Activated CD8-positive, alpha-beta T cell treated with anti-CD3 and anti-CD28 coated beads for 36 hours (primary cell): ENCODE measurements around the gene ANKRD13D. TPM values are rescaled to one million over a fixed set of nuclear protein-coding genes. Genes with fewer than 3 reads are reported as not detected.

Source experiments
- ATAC-seq: fragments of 200-7000 bp; cut with Tn5 transposase; one replicate; pipeline ENCODE4 v1.10.0; 2021; ENCODE audit warnings: mild to moderate bottlenecking, moderate library complexity
- CTCF ChIA-PET: fragments of 350-600 bp; sonication (Branson Sonifier 250); formaldehyde crosslinking; loops from one replicate; lab custom pipeline; 2021; ENCODE audit warnings: antibody characterized with exemption; lab: Charles Lee
- POLR2A ChIA-PET: fragments of 350-600 bp; sonication (Branson Sonifier 250); formaldehyde crosslinking; loops from one replicate; lab custom pipeline; 2021; ENCODE audit warnings: antibody characterized with exemption; lab: Charles Lee
- DNase-seq: peaks from one replicate; pipeline ENCODE4 v3.0.0-alpha.2; 2020
- H3K27ac Mint-ChIP-seq: one replicate; pipeline ENCODE4 v1.8.0; 2021; ENCODE audit warnings: mild to moderate bottlenecking, mixed read lengths
- H3K27me3 Mint-ChIP-seq: one replicate; pipeline ENCODE4 v1.8.0; 2021; ENCODE audit warnings: mixed read lengths
- H3K36me3 Mint-ChIP-seq: one replicate; pipeline ENCODE4 v1.8.0; 2021; ENCODE audit warnings: low read depth, mixed read lengths
- H3K4me1 Mint-ChIP-seq: one replicate; pipeline ENCODE4 v1.8.0; 2021; ENCODE audit warnings: low read depth, mixed read lengths
- H3K4me3 Mint-ChIP-seq: one replicate; pipeline ENCODE4 v1.8.0; 2021; ENCODE audit warnings: mild to moderate bottlenecking, moderate library complexity, mixed read lengths
- H3K9me3 Mint-ChIP-seq: one replicate; pipeline ENCODE4 v1.8.0; 2021; ENCODE audit warnings: mixed read lengths
- CTCF ChIP-seq: fragments of 200-600 bp; IDR thresholded peaks from one replicate; pipeline ENCODE4 v1.8.0; 2022; ENCODE audit warnings: antibody characterized with exemption, mild to moderate bottlenecking
- intact Hi-C: fragments of 100-400 bp; cut with micrococcal nuclease; formaldehyde crosslinking; loops from one replicate; pipeline ENCODE4 v1.10.0; 2022
- total RNA-seq, 2 experiments: library from RNA; stranded (reverse); gene quantifications; one replicate each; pipeline ENCODE4 v1.2.3, GENCODE V29; 2021

The ANKRD13D gene
- total RNA-seq, 2 experiments from 2014 or later, result 75.4 to 78.7 TPM

GRCh38 chr11:67287355-67288197 lies 1.5 kb upstream of the ANKRD13D start:
- Mint-ChIP-seq H3K36me3 (peaks cover 55% of the 10 kb centered on the region), H3K9me3 (no peaks in the 10 kb centered on the region), H3K27me3 (no peaks in the 10 kb centered on the region), H3K4me3 (peak overlapping the region; percentile 72), H3K4me1 (peaks cover 52% of the 10 kb centered on the region), H3K27ac (peak overlapping the region; percentile 99)
- ChIA-PET POLR2A (interaction anchor here (0.9 to 9.2 kb wide), 12 partner anchors 9 to 149 kb away, joined by 3 to 308 read pairs (median 7); partner anchors contain the start of genes GRK2, PTPRCAP, RAD9A and SSH3), CTCF (interaction anchor here (0.8 to 4.9 kb wide), 9 partner anchors 11 to 117 kb away, joined by 3 to 55 read pairs (median 4); partner anchors contain the start of gene TBC1D10C)
- no peak for TF ChIP-seq CTCF
- peak; percentile 64 for DNase-seq
- intact Hi-C loops, result loop anchor here (2.0 kb wide), 1 partner anchor 17 kb away; no protein-coding TSS in a partner anchor
- peak; percentile 14 for ATAC-seq

- no peak for TF ChIP-seq CTCF
- Mint-ChIP-seq H3K27ac (peak overlapping the region; percentile 99), H3K36me3 (peaks cover 55% of the 10 kb centered on the region), H3K4me1 (peaks cover 56% of the 10 kb centered on the region), H3K27me3 (no peaks in the 10 kb centered on the region), H3K9me3 (no peaks in the 10 kb centered on the region), H3K4me3 (peak overlapping the region; percentile 72)
- no peak for DNase-seq
- ATAC-seq, result peak; percentile 12
- ChIA-PET POLR2A (interaction anchor here (0.6 to 9.2 kb wide), 13 partner anchors 9 to 149 kb away, joined by 3 to 308 read pairs (median 7); partner anchors contain the start of genes GRK2, PTPRCAP, RAD9A and SSH3), CTCF (interaction anchor here (0.8 to 4.9 kb wide), 10 partner anchors 12 to 116 kb away, joined by 3 to 55 read pairs (median 4); partner anchors contain the start of gene TBC1D10C)
- intact Hi-C loops, result loop anchor here (2.0 kb wide), 1 partner anchor 17 kb away; no protein-coding TSS in a partner anchor
These were observed 978 bp upstream of the ANKRD13D start for GRCh38 chr11:67288198-67288451.

GRCh38 chr11:67288452-67289225 lies 464 bp upstream of the ANKRD13D start:
- peak; percentile 77 for ATAC-seq
- POLR2A ChIA-PET, result interaction anchor here (0.6 to 9.2 kb wide), 16 partner anchors 8 to 148 kb away, joined by 3 to 308 read pairs (median 6); partner anchors contain the start of genes GRK2, PTPRCAP, RAD9A and SSH3
- peak; percentile 95 for DNase-seq

More at GRCh38 chr11:67288452-67289225, 464 bp upstream of the ANKRD13D start:
- Mint-ChIP-seq H3K9me3 (no peaks in the 10 kb centered on the region), H3K27ac (peak overlapping the region; percentile 99), H3K4me3 (peak overlapping the region; percentile 72), H3K4me1 (peaks cover 58% of the 10 kb centered on the region), H3K27me3 (no peaks in the 10 kb centered on the region), H3K36me3 (peaks cover 54% of the 10 kb centered on the region)
- CTCF ChIA-PET, result interaction anchor here (0.8 to 4.9 kb wide), 11 partner anchors 12 to 115 kb away, joined by 3 to 55 read pairs (median 4); partner anchors contain the start of genes SSH3 and TBC1D10C
- intact Hi-C loops, result loop anchor here (2.0 kb wide), 1 partner anchor 18 kb away; no protein-coding TSS in a partner anchor
- peak; percentile 41 for TF ChIP-seq CTCF
